Measurements from ENCODE around the gene LIN28A.

Gene LIN28A

DNA sequence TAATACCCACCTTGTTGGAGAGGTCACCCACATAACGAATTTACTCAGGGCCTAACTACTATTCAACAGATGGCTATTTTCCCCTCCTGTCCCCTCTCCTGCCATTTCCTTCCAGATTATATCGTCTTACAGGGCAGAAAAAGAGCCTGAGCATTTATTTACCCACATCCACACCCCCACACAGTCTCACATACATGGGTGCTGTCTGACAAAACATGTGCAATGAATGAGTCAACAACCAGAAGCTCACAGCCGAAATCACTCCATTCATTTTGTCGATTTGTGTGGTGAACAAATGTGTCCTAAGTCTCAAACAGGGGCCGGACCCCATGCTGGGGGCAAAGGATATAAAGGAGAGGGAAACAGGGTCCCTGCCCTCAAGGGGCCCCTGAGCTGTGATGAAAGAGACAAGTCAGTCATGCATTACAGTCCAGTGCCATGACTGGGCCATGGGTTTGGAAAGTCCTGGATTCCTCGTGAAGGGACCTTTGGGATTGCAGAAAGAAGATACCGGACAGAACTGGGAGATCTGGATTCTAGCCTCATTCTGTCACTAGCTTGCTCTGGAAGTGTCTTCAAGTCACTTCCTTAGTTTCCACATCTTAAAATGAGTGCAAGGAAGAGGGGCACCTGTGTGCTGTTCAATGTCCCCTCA is 21.7 kb upstream of the LIN28A start:
- no peak for DNase-seq

DNA sequence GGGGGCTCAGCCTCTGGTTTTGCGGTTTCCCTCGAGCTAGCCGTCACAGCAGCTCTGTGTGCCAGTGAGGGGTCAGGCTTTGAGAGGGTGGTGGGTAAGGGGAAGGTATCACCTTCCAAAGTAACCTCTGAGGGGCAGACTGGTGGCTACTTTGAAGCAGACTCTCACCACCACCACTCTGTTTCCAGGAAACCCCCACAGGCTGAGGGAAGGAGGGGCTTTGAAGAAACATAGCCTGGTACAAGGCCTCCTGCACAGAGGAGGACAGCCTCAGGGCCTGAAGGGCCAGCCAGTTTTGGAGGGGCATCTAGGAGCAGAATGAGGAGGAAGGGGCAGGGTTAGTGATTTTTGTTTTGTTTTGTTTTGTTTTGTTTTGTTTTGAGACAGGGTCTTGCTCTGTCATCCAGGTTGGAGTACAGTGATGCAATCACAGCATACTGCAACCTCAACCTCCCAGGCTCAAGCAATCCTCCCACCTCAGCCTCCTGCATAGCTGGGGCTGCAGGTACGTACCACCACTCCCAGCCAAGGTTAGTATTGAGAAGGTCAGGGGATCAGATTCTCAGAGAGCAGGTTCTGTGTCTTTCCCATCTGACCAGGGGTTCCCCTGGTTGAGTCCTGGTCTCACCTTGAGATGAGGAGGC is 20.9 kb upstream of the LIN28A start:
- DNase-seq, result no peak

DNA sequence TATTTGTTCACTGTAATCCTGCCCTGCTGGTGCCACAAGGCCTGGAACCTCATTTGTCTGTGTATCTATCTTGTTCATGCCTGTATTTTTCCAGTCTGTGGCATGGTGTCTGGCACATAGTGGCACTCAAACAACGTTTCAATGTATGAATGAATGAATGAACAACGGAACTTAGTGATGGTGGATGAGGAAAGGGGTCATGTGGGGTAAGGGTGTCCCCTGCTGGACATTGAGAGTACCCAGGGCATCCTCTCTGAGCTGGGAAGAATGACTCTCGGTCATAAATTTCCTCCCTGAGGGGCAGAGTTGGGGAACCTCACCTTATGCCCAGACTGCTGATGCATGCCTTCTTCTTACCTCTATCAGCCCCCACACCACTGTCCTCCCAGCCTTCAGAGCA is 19.2 kb upstream of the LIN28A start:
- DNase-seq, result peak; percentile 17

DNA sequence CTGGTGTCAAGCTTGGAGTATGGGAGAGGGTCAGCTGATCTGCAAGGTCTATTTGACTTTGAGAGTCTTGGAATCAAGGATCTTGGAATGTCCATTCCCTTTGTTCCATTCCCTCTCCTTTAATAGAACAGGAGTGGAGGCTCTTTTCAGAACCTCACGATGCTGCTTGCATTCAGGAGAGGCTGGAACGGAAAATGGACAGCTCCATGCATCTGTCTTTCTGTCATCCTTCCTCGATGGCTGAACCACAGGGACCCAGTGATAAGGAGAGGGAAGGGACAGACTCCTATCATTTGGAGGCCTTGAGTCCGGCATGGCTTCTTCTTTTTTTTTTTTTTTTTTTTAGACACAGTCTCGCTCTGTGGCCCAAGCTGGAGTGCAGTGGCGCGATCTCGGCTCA is 14.9 kb upstream of the LIN28A start:
- DNase-seq, result no peak

DNA sequence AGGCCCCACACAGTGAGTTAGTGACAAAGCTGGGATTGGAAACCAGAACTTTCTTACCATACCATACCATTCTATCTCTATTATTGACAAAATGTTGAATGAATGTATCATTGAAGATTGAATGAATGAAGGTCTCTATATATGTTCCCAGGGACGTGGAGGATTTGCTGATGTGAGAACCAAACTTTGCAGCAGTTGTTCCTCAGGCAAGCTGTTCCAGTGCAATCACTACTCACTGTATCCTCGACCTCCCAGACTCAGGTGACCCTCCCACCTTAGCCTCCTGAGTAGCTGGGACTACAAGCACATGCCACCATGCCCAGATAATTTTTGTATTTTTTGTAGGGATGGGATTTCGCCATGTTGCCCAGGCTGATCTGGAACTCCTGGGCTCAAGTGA is 11.6 kb upstream of the LIN28A start:
- DNase-seq, result no peak

DNA sequence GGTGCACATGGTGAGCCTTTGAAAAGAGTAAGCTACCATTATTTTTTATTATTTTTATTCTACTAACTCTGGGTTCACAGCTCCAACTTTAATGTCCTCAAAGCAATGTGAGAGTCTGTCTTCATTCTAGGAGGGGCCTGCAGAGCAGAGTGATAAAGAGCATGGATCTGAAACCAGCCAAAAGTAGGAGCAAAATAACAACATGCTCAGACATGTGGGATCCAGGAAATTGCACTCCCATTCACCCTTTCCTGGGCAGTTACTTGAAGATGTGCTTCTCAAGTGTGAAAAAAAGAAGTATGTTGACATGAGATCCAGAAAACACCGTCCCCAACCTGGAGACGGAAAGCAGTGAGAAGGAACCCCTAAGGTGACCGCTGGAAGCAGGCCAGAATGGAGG is 8.7 kb upstream of the LIN28A start:
- no peak for DNase-seq

DNA sequence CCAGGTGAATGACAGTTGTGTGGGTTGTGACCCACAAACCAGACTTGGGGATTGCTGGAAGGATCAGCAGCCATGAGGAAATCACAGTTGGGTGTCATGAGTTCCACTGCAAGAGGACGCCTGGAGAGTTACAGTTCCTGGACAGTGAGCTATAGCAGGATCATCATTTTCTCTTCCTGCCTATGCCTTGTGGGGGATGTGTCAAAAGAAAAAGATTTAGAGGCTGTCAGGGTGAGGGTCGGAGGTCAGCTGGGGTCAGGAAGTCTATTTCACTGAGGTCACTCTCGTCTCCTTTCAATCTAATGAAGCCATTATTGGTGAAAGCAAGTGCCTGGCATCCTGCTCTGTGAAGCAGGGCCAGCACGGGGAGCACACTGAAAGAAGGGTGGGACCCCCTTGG is 7.0 kb upstream of the LIN28A start:
- no peak for DNase-seq

DNA sequence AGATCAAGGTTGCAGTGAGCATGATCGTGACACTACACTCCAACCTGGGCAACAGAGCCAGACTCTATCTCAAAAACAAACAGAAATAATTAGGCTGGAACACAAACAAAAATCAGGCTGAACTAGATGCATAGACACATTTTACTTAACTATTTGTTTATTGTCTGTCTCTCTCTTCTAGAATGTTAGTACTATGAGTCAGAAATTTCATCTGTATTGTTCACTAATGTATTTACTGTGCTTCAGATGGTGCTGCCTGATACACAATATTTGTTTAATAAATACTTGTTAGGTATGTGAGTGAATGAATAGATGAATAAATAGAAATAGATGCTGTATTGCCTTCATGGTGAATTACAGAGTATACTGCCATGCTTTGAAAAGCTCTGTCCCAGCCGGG is 6.0 kb upstream of the LIN28A start:
- DNase-seq, result no peak

DNA sequence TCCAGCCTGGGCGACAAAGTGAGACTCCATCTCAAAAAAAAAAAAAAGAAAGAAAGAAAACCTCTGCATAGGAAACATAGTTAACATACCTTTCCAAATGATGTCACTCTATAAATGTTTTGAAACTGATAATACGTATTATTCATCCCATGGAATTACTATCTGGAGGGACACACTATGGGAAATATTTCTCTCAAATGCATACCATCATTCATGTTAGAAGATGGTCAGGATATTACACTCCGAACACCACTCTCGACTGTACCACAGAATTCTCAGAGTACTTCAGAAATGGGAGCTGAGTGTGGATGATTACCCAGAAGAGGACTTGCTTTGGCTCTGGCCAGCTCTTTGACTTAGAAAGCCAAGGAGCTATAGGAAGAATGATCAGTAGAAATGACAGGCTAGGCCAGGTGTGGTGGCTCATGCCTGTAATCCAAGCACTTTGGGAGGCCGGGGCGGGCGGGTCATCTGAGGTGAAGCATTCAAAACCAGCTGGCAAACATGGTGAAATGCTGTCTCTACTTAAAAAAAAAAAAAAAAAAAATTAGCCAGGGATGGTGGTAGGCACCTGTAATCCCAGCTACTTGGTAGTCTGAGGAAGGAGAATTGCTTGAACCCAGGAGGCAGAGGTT is 5.2 kb upstream of the LIN28A start:
- DNase-seq, result no peak

DNA sequence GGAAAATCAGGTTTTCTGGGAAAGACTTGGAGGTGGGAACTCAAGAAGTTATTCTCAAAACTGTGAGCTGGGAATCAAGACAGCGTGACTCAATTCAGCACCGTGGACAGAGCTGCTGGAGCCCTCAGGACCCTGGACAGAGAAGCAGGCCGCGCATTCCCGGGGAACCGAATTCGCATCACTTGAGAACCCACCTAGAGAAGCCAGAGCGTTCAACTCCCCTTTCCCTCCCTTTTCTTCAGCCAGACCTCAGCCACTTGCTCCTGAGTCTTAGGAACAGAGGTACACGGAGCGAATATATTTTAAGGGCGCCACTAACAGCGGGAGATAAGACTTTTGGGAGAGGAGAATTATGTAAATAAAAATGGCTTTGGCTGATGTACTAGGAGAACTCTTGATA is 2.0 kb upstream of the LIN28A start:
- DNase-seq, result peak; percentile 73

DNA sequence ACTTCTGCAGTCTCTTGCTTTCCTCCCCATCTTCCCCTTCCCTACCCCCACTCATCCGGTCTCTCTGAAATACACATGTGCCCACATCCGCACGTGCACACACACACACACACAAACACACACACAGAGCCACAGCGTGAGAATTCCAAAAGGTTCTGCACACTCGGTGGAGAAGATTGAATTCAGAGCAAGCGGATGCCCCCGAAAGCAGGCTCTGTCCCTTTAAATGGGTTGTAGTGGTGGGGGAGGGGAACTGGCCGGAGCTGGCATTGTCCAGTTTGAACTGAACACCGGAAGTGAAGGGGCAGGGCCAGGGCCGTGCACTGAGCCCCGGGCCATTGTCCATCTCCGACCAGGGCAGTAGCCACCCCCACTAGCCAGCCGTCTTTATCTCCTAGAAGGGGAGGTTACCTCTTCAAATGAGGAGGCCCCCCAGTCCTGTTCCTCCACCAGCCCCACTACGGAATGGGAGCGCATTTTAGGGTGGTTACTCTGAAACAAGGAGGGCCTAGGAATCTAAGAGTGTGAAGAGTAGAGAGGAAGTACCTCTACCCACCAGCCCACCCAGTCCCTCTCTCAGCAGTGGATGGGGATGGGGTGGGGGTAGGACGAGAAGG is 1.3 kb upstream of the LIN28A start:
- no peak for DNase-seq

DNA sequence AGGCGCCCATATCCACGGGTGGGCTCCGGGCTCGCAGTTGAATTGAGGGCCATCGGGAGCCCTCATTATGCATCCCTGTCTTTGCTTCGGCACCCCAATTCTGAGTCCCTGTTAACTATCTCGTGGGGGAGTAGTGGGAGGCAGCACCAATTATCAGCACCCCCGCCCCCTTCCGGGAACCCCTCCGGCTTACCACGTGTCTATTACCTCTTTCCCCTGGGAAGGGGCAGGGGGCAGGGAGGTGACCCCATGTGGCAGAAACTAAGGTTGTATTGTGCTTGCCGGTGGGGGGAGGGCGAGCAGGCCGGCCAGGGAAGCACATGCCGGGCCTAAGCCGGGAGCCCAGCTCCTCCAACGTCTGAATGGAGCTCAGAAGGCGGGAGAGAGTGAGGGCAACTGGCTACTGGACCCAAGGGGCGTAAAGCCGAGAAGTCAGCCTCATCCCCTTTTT is 1.0 kb downstream of the LIN28A start:
- DNase-seq, result no peak

DNA sequence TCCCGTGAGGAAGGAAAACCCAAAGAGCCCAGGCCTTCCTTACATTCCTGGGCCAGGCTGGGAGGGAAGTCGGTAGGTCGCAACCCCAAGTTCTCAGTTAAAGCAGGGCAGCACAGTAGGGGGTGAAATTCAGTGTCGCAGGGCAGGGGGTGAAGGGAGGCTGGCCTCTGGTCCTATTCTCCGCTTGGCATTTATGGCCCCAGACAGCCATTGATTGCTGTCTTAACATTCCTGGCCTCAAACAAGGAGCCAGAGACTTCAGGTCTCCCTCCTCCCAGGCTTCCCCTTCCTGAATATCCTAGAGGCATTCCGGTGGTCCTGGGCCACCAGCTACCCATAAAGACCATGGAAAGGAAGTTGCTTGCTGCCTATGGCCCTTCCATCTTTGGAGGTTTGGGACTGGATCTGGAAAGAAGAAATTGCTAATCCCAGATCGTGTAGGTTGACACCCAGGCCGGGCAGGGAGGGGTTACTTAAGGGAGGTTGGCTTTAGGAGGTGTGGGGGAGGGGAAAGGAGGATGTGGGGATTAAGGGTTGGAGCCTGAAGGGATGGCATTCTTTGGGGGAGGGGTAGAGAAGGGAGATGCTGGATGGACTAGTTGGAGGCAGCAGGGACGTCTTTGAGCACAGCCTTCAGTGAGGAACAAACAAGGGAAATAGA is 1.7 kb downstream of the LIN28A start:
- no peak for DNase-seq

DNA sequence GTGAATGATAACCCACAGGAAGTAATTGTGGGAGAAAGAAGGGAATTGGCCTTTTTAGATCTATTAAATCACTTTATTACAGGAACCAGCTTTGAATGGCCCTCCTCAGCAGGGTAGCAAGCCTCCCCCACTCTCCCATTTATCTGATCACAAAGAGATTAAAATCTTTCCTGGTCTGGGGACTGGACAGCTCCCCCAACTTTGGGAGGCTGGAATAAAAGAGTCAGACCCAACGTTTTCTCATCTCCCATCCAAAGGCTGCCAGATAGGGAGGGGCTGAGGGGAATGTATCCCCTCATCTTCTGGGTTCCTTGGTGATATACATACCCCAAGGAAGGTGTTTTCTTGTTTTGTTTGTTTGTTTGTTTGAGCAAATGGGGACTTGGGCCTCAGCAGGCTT is 2.4 kb downstream of the LIN28A start:
- no peak for DNase-seq

DNA sequence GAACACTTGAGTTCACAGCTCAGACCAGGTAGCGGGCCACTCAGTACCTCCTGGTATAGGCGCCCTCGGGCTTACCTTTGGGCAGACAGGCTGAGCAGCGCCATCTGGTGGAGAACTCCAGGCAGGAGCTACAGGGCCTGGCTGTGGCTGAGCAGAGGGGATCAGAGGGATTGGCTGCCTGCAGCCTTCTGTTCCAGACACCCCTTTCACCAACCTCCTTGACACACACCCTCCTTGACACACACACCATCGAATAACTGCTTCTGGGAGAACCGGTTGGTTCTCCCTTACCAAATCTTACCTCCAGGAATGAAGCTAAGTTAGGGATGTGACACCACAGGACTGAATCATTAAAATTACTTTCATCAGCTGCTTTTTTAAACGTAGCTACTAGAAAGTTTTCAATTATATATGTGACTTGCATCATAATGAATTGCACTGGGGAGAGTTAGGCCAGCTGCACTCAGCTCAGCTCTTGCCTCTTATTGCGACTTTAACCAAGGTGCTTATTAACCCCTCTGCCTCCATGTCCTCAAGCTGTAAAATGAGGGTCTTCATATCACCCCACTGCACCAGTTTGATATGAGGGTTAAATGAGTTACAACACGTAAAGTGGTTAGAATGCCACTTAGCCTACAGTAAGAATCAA is 6.6 kb downstream of the LIN28A start:
- DNase-seq, result peak; percentile 83

DNA sequence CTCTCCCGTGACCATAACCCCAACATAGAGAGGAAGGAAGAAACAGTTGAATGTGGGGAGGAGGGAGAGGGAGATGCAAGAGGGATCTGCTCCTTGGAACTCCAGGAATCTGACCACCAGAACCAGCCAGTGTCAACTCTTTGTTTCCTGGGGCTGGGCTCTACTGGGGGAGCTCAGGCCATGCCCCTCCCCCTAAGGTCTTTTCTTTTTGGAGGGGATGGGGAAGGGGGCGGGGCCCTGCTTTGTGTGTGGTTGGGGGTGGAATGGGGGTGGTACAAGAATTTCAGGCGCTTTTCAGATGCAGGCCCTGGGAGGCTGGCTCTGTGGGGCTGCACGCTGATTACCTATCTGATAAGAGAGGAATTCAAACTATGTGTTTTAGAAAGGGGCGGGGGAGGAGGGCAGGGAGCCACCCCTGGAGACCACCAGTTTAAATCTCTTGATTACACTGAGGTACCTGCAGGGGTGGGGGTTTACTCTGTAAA is 8.3 kb downstream of the LIN28A start:
- DNase-seq, result no peak

DNA sequence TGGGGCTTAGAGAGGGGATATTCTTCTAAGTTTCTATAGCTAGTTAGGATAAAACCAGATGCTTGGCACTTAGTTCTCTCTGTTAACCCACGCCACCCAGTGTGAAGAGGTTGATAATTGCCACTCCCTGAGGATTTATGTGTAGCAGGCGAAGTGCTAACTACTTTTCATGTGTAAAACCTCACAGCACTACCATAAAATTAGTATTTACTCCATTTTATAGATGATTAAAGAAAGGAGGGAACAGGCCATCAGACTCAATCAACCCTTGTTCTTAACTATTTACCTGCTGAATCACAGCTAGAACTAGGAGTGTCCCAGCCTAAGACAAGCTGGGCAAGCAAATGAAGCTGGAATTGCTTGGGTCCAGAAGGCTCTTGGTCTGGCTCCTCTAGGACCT is 8.9 kb downstream of the LIN28A start:
- no peak for DNase-seq

DNA sequence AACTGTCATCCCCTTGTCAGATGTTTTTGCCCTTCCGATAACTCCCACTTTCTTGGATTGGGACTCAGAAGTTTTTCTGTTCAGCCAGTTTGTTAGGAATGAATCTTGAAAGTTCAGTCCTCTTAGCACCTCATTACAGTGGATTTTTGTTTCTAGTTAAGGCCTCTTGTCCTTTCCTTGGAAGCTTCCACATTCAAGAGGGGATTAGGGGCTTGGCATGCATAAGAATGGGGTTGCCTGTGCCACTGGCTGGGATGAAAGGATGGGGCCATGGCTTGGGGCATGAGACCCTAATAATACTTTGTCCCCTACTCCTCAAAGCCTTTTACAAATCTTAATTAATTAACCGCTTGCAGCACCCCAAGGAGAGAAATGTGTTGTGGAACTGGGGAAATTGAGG is 19.1 kb downstream of the LIN28A start:
- DNase-seq, result no peak

DNA sequence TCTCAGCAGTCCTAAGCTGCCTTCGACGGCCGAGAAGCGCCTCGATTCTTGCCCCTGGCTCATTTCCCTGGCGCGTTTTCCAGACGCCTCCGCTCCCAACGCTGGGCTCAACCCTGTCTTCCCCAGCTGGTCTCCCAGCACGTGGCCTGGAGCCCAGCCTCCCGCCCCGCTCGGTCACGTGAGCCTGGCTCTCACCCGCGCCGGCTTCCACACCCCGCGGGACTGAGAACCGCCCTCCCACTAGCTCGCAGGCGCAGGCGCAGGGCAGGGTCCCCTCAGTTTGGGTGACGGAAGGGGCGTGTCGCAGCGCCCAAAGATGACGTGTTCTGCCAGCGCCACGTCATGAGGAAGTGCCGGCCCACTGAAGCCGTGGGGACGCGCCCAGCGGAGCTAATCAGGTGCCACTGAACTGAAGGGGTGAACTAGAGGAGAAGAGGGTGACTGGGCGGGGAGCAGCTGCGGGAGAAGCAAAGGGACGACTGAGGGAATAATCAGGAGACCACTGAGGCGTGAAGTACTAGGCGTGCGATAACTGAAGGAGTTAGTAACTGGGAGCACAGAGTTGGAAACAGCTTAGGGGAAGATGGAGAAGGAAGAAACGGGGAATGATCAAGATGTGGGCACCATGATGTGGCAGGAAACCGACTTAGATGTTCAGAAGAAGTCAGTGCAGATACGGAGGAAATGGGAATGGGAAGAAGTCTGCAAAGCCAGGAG is 21.5 kb downstream of the LIN28A start, which contains the start of gene DHDDS:
Gene DHDDS (plus strand): TSS at position 343 of the 717 bp plus-strand sequence. CDS start 625 bp downstream, outside the sequence.
- DNase-seq, result peak; percentile 97

DNA sequence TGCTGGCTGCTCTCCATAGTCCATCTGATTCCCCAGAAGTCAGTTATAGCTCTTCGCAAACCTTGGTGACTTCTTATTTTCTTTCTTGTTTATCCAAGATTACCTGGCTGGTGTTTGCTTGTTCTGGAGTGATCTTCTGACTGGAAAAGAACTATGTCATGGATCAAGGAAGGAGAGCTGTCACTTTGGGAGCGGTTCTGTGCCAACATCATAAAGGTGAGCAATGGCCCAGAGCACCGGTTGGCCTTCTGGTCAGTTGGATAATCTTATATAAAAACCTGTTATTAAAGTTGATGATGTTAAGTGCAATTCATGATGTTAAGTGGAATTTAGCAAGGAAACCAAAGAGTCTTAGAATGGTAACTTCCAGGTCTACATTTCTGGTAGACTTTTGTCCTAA is 22.2 kb downstream of the LIN28A start:
- no peak for DNase-seq

DNA sequence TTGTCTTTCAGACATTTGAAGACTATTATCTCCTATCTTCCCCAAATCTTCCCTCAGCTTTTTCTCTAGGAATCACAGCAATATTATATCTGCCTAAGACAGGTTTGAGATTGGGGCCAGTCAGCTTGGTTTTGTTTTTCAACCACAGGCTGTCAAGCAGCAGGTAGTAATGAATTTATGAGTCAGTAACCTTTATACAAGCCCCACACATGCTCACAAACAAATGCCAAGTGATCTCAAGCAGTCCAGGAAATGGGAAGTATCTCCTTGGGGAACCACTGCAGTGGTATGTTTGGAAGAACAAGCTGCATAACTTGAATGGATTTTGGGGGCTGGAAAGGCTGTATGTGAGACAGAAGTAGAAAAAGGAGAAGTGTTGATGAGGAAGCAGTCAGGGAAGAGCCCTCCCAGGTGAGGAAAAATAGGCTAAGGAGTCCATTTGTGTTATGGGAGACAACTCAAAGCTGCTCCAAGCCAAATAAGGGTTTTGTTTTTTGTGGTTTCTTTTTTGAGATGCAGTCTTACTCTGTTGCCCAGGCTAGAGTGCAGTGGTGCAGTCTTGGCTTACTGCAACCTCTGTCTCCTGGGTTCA is 23.6 kb downstream of the LIN28A start:
- DNase-seq, result no peak
